SU-DHL-6 (cell line): Measurements from ENCODE around the gene KRTAP4-4.
"Not testable (repeated sequence)": the region's sequence is repeated elsewhere in the genome, so short reads cannot be mapped to it uniquely, and the experiment has no call there.

Source experiments
- H2AFZ ChIP-seq: fragments of 200-600 bp; sonication (generic); 2 replicates; pipeline ENCODE4 v1.6.1; 2014; ENCODE audit warnings: low read depth, mild to moderate bottlenecking, moderate library complexity, mixed read lengths, antibody characterized with exemption, low read length; ENCODE audit not compliant: severe bottlenecking
- H3F3A ChIP-seq: fragments of 200-600 bp; shearing (Covaris generic); 2 replicates; pipeline ENCODE4 v1.6.0; 2016; ENCODE audit warnings: antibody characterized with exemption, mild to moderate bottlenecking; ENCODE audit not compliant: insufficient read depth
- H3K27ac ChIP-seq: fragments of 200-600 bp; sonication (generic); 2 replicates; pipeline ENCODE4 v1.5.1; 2016; ENCODE audit warnings: low read depth, mild to moderate bottlenecking, low read length, moderate library complexity, mixed read lengths
- H3K27me3 ChIP-seq: fragments of 200-600 bp; sonication (generic), shearing (Covaris generic); 2 replicates; pipeline ENCODE4 v1.6.0; 2014; ENCODE audit warnings: mild to moderate bottlenecking, low read length
- H3K36me3 ChIP-seq: fragments of 200-600 bp; sonication (generic); 2 replicates; pipeline ENCODE4 v1.6.1; 2014; ENCODE audit warnings: mild to moderate bottlenecking, low read length, mixed read lengths
- H3K4me2 ChIP-seq: fragments of 300-600, 200-600 bp; shearing (Covaris generic), sonication (generic); 2 replicates; pipeline ENCODE4 v1.6.0; 2014; ENCODE audit warnings: low read length, low read depth, mild to moderate bottlenecking; ENCODE audit not compliant: poor library complexity, severe bottlenecking
- H3K4me3 ChIP-seq: fragments of 200-600 bp; sonication (generic); 2 replicates; pipeline ENCODE4 v1.5.1; 2014; ENCODE audit warnings: antibody characterized with exemption, low read length, mild to moderate bottlenecking, mixed read lengths; ENCODE audit not compliant: insufficient read depth, poor library complexity, severe bottlenecking
- H3K79me2 ChIP-seq: fragments of 200-600 bp; sonication (generic); 2 replicates; pipeline ENCODE4 v1.6.1; 2014; ENCODE audit warnings: mild to moderate bottlenecking, low read length, moderate library complexity; ENCODE audit not compliant: insufficient read depth
- H3K9ac ChIP-seq: fragments of 200-600 bp; sonication (generic); 2 replicates; pipeline ENCODE4 v1.7.0; 2014; ENCODE audit warnings: mild to moderate bottlenecking, low read length
- H3K9me2 ChIP-seq: fragments of 200-600 bp; sonication (generic); replicated peaks from 2 replicates; pipeline ENCODE4 v1.6.1; 2014; ENCODE audit warnings: low read length; ENCODE audit not compliant: insufficient read depth
- H3K9me3 ChIP-seq: fragments of 200-600 bp; sonication (generic); 2 replicates; pipeline ENCODE4 v1.6.1; 2014; ENCODE audit warnings: low read length, mixed read lengths; ENCODE audit not compliant: insufficient read depth
- H4K20me1 ChIP-seq: fragments of 200-600 bp; sonication (generic); 2 replicates; pipeline ENCODE4 v1.6.1; 2014; ENCODE audit warnings: low read depth, mild to moderate bottlenecking, antibody characterized with exemption, low read length, moderate library complexity, mixed read lengths
- CTCF ChIP-seq: fragments of 200-600 bp; sonication (generic); IDR thresholded peaks from one replicate; pipeline ENCODE4 v1.5.1; 2017; ENCODE audit warnings: antibody characterized with exemption, mild to moderate bottlenecking, low read length, moderate library complexity; ENCODE audit not compliant: insufficient read depth, poor library complexity, severe bottlenecking
- EZH2phosphoT487 ChIP-seq: fragments of 200-600 bp; sonication (generic), shearing (Covaris generic); conservative IDR thresholded peaks from 2 replicates; pipeline ENCODE4 v1.6.1; 2018; ENCODE audit warnings: mild to moderate bottlenecking, antibody characterized with exemption, low read length, moderate library complexity, mixed read lengths

KRTAP4-4 gene

GRCh38 chr17:41190328-41190727, 29.8 kb upstream of the KRTAP4-4 start:
- Histone ChIP-seq H3F3A (no peaks in the 10 kb centered on the region), H3K9me3 (no peaks in the 10 kb centered on the region), H3K4me3 (no peak overlapping the region), H2AFZ (no peak overlapping the region), H3K9me2 (no peaks in the 10 kb centered on the region), H3K4me2 (no peak overlapping the region), H3K36me3 (no peaks in the 10 kb centered on the region), H3K27me3 (no peaks in the 10 kb centered on the region), H3K27ac (no peak overlapping the region), H4K20me1 (no peaks in the 10 kb centered on the region), H3K79me2 (no peaks in the 10 kb centered on the region), H3K9ac (no peak overlapping the region)
- no peak for TF ChIP-seq EZH2phosphoT487
- no peak for TF ChIP-seq CTCF

GRCh38 chr17:41189837-41190318, 29.3 kb upstream of the KRTAP4-4 start, which contains the start of gene KRTAP9-1:
Gene KRTAP9-1 (plus strand): TSS chr17:41189887. CDS start chr17:41189887, 0 bp downstream.
- H3K9ac ChIP-seq, H3K4me3 ChIP-seq: not testable (repeated sequence)

GRCh38 chr17:41186872-41187271, 26.3 kb upstream of the KRTAP4-4 start:
- no peak overlapping the region for H3K4me3 ChIP-seq
- no peaks in the 10 kb centered on the region for H3K79me2 ChIP-seq
- no peaks in the 10 kb centered on the region for H3K9me3 ChIP-seq
- no peaks in the 10 kb centered on the region for H4K20me1 ChIP-seq
- no peak overlapping the region for H3K9ac ChIP-seq
- H3F3A ChIP-seq: no peaks in the 10 kb centered on the region
- no peaks in the 10 kb centered on the region for H3K9me2 ChIP-seq
- TF ChIP-seq EZH2phosphoT487: no peak
- TF ChIP-seq CTCF: no peak
- no peak overlapping the region for H3K4me2 ChIP-seq
- H3K27ac ChIP-seq: no peak overlapping the region
- no peaks in the 10 kb centered on the region for H3K36me3 ChIP-seq
- no peak overlapping the region for H2AFZ ChIP-seq
- H3K27me3 ChIP-seq: no peaks in the 10 kb centered on the region

More at GRCh38 chr17:41189837-41190318, 29.3 kb upstream of the KRTAP4-4 start, which contains the start of gene KRTAP9-1:
- not testable (repeated sequence) for H3K9me2 ChIP-seq, H3K9me3 ChIP-seq, H3K27me3 ChIP-seq, H3K4me2 ChIP-seq, H2AFZ ChIP-seq, H3F3A ChIP-seq, H4K20me1 ChIP-seq, H3K79me2 ChIP-seq, H3K27ac ChIP-seq, H3K36me3 ChIP-seq

GRCh38 chr17:41185001-41185400, 24.5 kb upstream of the KRTAP4-4 start:
- Histone ChIP-seq H3F3A (no peaks in the 10 kb centered on the region), H3K79me2 (no peaks in the 10 kb centered on the region), H4K20me1 (no peaks in the 10 kb centered on the region), H3K4me3 (no peak overlapping the region), H3K9me3 (no peaks in the 10 kb centered on the region), H3K27ac (no peak overlapping the region), H3K9ac (no peak overlapping the region), H2AFZ (no peak overlapping the region), H3K4me2 (no peak overlapping the region), H3K36me3 (no peaks in the 10 kb centered on the region), H3K27me3 (0 out of 2 replicates have a peak, but pooled peaks cover 3% of the 10 kb centered on the region), H3K9me2 (no peaks in the 10 kb centered on the region)
- TF ChIP-seq CTCF (no peak), EZH2phosphoT487 (no peak)
